Fibroblast of lung (primary cell): Measurements from ENCODE around the gene TIMM22.

Source experiments
- CTCF ChIP-seq, 2 donors: IDR thresholded peaks in 1 of 2; conservative IDR thresholded peaks in 1 of 2; 1 replicate in 1 of 2; 2 replicates in 1 of 2; pipeline ENCODE4 v1.5.1; 2011 to 2012; ENCODE audit warnings: low read length in 2 of 2, control low read depth in 1 of 2, inconsistent platforms in 1 of 2, low read depth in 1 of 2, mild to moderate bottlenecking in 1 of 2
- EZH2 ChIP-seq: IDR thresholded peaks from 2 replicates; pipeline ENCODE4 v1.5.1; 2012; ENCODE audit warnings: low read length, control low read depth, mild to moderate bottlenecking; ENCODE audit errors: missing control alignments

GRCh38 chr17:979539-980405 lies 17.2 kb upstream of the TIMM22 start, which contains the start of gene NXN:
- TF ChIP-seq CTCF (conservative IDR thresholded peaks at IDR 0.05 in 1 of 2, IDR thresholded peaks at IDR 0.05 in 1 of 2; ENCODE audit: low read depth in 1 of 2, low read length in 2 of 2) (peak in 1 of 2 donors; percentile 10), EZH2 (no peak)
